AG20443 (cell line): ENCODE results near the gene PADI2.

ENCODE experiments used
- DNase-seq: peaks from one replicate; pipeline ENCODE4 v3.0.0; 2012; ENCODE audit warnings: low spot score, mixed read lengths

The PADI2 gene

DNA sequence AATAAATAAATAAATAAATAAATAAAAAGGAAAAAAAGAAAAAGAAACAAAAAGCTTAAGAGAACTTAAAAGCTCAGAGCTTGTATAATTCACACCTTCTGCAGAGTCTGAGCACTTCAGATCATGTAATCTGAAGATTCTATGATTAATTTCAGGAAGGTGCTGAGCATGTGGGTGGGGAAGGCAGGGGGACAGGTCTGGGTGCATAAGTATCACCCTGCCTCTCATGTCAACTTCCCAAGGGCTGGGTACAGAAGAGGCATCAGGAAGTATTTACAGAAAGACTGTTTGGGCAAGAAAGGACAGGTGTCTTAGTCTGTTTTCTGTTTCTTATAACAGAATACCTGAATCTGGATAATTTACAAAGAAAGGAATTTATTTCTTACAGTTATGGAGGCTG, 20.4 kb upstream of the PADI2 start:
- no peak for DNase-seq

DNA sequence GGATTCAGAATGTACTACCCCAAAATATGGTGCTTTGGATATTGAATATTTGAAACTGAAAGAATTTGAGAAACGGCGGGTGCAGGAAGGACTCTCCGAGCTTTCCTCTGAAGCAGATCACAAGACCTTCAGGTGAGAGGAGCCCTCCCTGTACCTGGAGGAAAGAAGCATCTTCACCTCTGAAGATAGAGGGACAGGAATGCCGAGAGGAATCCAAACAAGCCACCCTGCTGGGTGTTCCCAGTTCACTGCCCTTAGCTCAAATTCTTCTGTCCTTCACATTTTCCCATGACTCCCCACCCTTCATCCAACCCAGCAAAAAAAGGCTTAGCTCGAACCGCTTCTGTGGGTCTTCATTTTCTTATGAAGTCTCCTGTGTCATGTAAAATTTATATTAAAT, 18.2 kb upstream of the PADI2 start:
- no peak for DNase-seq

DNA sequence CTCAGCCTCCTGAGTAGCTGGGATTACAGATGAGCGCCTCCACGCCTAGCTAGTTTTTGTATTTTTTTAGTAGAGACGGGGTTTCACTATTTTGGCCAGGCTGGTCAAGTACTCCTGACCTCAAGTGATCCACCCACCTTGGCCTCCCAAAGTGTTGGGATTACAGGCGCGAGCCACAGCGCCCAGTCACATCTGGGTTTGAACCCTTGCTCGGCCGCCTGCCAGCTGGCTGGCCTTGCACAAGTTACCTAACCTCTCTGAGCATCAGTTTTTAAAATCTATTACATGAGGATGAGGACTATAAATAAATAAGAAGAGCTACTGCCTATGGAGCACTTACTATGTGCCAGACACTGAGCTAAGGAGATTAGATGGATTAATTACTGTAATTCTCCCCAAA, 17.7 kb upstream of the PADI2 start:
- no peak for DNase-seq

GRCh38 chr1:17136145-17136544, 16.9 kb upstream of the PADI2 start:
- no peak for DNase-seq

- DNase-seq = no peak
Measured at GRCh38 chr1:17135530-17135929, 16.3 kb upstream of the PADI2 start.

- no peak for DNase-seq
Measured at GRCh38 chr1:17134724-17135123, 15.5 kb upstream of the PADI2 start.

- DNase-seq = no peak
Measured at GRCh38 chr1:17134034-17134433, 14.8 kb upstream of the PADI2 start.

- no peak for DNase-seq
Measured at GRCh38 chr1:17130138-17130635, 10.9 kb upstream of the PADI2 start.

DNA sequence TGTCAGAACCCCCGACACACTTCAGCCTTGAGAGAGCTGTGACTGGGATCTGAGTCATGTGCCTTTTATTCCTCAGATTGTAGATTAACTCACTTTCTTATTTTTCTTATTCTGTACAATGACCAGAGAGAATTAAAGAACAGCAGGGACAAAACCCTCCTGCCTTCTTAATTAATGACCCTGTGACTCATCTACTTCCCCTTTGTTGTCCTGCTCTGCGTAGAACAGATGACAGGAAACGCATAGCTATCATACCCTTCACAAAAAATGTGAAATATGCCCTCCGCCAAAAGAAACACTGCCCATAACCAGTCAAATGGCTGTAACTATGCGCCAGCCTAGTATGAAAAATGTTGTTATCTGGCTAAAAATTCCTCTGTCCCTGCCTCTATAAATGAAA, 9.1 kb upstream of the PADI2 start:
- DNase-seq = peak; percentile 91

GRCh38 chr1:17125756-17126237, 6.5 kb upstream of the PADI2 start:
- DNase-seq = peak; percentile 92

DNA sequence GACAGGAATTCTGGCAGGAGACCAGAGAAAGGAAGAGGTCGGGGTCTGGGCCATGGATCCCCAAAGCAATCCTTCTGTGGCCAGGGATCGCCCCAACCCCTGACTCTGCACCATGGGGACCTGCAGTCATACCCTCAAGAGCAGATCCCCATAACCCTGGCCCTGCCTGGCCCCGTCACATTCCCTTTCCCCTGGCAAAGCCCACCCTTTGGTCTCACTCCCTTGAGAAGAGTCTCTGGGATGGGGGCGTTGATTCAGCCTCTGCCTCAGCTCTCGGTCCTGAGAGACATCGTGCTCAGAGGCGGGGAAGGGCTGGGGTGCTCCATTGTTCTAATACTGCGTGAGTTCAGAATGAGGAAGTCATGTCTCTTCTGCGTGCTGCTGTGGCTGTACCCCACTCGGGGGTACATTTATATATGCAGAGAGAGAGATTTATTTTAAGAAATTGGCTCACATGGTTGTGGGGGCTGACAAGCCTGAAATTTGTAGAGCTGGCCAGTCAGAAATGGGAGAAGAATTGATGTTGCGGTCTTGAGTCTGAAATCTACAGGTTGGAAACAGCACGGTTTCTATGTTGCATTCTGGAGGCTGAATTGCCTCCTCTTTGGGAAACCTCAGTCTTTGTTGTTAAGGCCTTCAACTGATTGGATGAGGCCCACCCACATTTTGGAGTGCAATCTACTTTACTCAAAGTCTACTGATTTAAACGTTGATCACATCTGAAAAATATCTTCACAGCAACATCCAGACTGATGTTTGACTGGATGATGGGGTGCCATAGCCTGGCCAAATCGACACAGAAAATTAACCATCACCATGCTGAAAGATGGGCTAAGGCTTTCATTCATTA, 4.2 kb upstream of the PADI2 start:
- DNase-seq = no peak

DNA sequence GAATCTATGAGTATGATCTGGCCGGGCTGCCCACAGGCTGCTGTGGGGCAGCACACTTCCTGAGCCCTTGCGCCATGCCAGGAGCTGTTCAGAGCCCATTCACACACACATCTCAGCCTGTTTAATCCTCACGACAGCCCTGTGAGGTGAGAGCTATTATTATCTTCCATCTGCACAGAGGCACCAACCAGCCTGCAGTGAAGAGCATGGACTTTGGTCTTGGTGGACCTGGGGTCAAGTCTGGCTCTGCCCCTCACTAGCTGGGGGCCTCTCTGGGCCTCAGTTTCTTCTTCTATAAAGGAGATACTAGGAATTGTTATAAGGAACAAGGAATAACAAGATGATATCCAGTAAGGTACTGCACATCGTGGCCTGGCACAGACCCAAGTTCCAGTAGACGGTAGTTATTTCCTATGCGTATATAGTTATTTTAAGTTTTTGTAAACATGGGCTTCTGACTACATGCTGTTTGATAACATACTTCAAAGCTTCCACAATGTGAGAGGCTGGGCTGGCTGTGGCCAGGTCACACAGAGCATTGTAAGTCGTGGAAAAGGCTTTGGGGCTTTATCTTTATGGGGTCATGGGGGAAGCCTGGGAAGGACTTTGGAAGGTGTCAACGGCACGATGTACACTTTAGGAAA, 3.4 kb upstream of the PADI2 start:
- no peak for DNase-seq

GRCh38 chr1:17121881-17122280, 2.6 kb upstream of the PADI2 start:
- no peak for DNase-seq

DNA sequence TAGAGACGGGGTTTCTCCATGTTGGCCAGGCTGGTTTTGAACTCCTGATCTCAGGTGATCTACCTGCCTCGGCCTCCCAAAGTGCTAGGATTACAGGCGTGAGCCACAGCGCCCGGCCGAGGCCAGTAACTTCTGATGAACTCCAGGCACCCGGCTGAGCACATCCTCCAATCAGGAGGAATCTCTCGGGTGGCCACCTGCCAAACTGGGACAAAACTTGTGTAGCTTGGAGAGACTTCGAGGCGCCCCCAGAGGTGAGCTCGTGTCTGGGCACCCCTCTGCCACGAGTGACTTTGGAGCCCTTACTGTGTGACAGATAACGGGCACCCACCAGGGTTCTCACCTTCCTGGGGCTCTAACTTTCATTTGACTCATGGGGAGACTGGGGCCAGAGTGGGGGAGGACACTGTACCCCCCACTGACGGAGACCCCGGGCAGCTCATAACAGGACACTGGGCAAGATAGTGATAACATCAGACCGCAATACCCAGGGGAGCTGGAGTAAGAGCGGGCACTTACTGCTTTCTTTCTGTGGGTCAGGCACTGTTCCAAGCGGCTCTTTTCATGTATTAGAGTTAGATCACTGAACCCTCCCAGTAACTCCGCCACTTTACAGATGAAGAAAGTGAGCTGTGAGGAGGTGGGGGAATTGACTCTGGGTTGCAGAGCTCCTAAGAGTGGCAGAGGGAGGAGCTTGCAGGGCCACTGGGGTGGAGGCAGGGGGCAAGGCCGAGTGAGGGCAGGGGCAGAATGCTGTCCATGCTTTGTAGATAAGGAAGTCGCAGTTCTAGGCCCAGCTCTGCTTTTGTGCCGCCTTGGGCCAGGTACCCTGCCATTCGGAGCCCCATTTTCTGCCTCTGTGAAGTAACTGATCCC, 1.9 kb upstream of the PADI2 start:
- DNase-seq = no peak

GRCh38 chr1:17120481-17120877, 1.2 kb upstream of the PADI2 start:
- DNase-seq = no peak

- no peak for DNase-seq
Measured at GRCh38 chr1:17119773-17120480, 676 bp upstream of the PADI2 start.

- no peak for DNase-seq
Measured at GRCh38 chr1:17118706-17119075, 560 bp downstream of the PADI2 start.

DNA sequence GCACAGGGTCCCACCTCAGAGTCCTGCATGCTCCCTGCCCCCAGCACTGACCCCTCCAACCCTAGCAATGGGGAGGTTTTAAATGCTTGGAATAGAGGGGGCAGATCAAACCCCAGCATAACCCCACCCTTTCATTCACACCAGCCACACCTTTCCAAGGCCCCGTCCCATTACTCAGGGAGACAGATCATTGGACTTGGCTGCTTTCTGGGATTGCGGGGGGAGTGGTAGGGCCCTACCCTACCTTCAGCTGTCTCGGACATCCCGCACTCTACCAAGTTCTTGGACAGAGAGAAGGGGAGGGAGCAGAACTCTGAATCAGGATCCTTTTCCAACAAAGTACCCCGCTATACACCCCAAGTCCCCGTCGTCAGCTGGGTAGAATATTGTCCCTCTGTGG, 983 bp downstream of the PADI2 start:
- DNase-seq = no peak

- DNase-seq = no peak
Measured at GRCh38 chr1:17117451-17118265, 1.6 kb downstream of the PADI2 start.

GRCh38 chr1:17116643-17117042, 2.6 kb downstream of the PADI2 start:
- no peak for DNase-seq

DNA sequence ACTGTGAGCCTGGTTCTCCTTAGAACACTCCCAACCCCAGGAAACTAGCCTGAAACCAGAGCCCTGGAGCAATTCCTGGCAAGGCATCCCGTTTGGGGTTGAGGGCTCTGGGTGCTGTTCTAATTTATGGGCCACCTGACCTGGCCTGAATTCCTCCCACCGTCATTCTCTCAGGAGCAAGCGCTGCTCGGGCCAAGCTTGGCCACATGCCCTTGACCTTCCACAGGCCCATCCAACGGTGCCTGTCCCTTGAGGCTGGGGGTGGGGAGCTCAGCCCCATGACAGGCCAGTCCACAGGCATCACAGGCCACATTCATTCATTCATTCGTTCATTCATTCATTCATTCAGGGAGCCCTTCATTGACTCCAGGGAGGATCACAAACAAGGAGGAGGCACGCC, 5.3 kb downstream of the PADI2 start:
- DNase-seq = no peak
